Activated B cell treated with CpG ODN at 0.5 μM for 24 hours (primary cell): ENCODE data around the gene HNRNPUL2. TPM values are rescaled to one million over a fixed set of nuclear protein-coding genes. Genes with fewer than 3 reads are reported as not detected.

Source experiments
- ATAC-seq: fragments of 200-7000 bp; cut with Tn5 transposase; one replicate; pipeline ENCODE4 v1.10.0; 2021; ENCODE audit warnings: low read depth, mild to moderate bottlenecking, moderate library complexity
- CTCF ChIA-PET: fragments of 350-600 bp; sonication (Branson Sonifier 250); formaldehyde crosslinking; loops from one replicate; lab custom pipeline; 2021; ENCODE audit warnings: antibody characterized with exemption; lab: Charles Lee
- POLR2A ChIA-PET: fragments of 350-600 bp; sonication (Branson Sonifier 250); formaldehyde crosslinking; loops from one replicate; lab custom pipeline; 2021; ENCODE audit warnings: antibody characterized with exemption; lab: Charles Lee
- DNase-seq: peaks from one replicate; pipeline ENCODE4 v3.0.0; 2022
- H3K27ac Mint-ChIP-seq: one replicate; pipeline ENCODE4 v1.8.0; 2020; ENCODE audit warnings: mixed read lengths
- H3K27me3 Mint-ChIP-seq: one replicate; pipeline ENCODE4 v1.8.0; 2021; ENCODE audit warnings: mixed read lengths
- H3K36me3 Mint-ChIP-seq: one replicate; pipeline ENCODE4 v1.8.0; 2021; ENCODE audit warnings: low read depth, mixed read lengths
- H3K4me1 Mint-ChIP-seq: one replicate; pipeline ENCODE4 v1.8.0; 2021; ENCODE audit warnings: mixed read lengths
- H3K4me3 Mint-ChIP-seq: one replicate; pipeline ENCODE4 v1.8.0; 2020; ENCODE audit warnings: mild to moderate bottlenecking, mixed read lengths
- H3K9me3 Mint-ChIP-seq: one replicate; pipeline ENCODE4 v1.8.0; 2020; ENCODE audit warnings: mixed read lengths
- intact Hi-C: fragments of 100-400 bp; cut with micrococcal nuclease; formaldehyde crosslinking; loops from one replicate; pipeline ENCODE4 v1.15.1; 2024
- total RNA-seq: library from RNA; stranded (reverse); gene quantifications from 2 replicates; pipeline ENCODE4 v1.2.3, GENCODE V29; 2022
- TF ChIP-seq, protein P1 (sequence below): fragments of 200-600 bp; IDR thresholded peaks from one replicate; pipeline ENCODE4 v1.8.0; 2022; ENCODE audit warnings: antibody characterized with exemption, mild to moderate bottlenecking

Gene HNRNPUL2
- total RNA-seq, 1 donor from 2014 or later = 63.9 TPM

GRCh38 chr11:62715150-62716130, 11.8 kb downstream of the HNRNPUL2 start:
- no peak for DNase-seq
- ChIA-PET CTCF (no interaction called here), POLR2A (interaction anchor here (0.5 to 1.7 kb wide), 6 partner anchors 11 to 44 kb away, joined by 3 to 12 read pairs (median 4); partner anchors contain the start of genes HNRNPUL2, TTC9C and ZBTB3)
- intact Hi-C loops = no loop called here
- peaks cover 92% of the 10 kb centered on the region for H3K36me3 Mint-ChIP-seq
- H3K27ac Mint-ChIP-seq = no peak overlapping the region
- H3K4me1 Mint-ChIP-seq = peaks cover 17% of the 10 kb centered on the region
- no peak overlapping the region for H3K4me3 Mint-ChIP-seq
- TF ChIP-seq, protein P1, sequence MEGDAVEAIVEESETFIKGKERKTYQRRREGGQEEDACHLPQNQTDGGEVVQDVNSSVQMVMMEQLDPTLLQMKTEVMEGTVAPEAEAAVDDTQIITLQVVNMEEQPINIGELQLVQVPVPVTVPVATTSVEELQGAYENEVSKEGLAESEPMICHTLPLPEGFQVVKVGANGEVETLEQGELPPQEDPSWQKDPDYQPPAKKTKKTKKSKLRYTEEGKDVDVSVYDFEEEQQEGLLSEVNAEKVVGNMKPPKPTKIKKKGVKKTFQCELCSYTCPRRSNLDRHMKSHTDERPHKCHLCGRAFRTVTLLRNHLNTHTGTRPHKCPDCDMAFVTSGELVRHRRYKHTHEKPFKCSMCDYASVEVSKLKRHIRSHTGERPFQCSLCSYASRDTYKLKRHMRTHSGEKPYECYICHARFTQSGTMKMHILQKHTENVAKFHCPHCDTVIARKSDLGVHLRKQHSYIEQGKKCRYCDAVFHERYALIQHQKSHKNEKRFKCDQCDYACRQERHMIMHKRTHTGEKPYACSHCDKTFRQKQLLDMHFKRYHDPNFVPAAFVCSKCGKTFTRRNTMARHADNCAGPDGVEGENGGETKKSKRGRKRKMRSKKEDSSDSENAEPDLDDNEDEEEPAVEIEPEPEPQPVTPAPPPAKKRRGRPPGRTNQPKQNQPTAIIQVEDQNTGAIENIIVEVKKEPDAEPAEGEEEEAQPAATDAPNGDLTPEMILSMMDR = no peak
- no peaks in the 10 kb centered on the region for H3K27me3 Mint-ChIP-seq
- no peak for ATAC-seq
- no peaks in the 10 kb centered on the region for H3K9me3 Mint-ChIP-seq

- no peak overlapping the region for H3K4me3 Mint-ChIP-seq
- DNase-seq (no peak), ATAC-seq (no peak)
- H3K36me3 Mint-ChIP-seq = peaks cover 82% of the 10 kb centered on the region
- peak overlapping the region; percentile 36 for H3K27ac Mint-ChIP-seq
- no peaks in the 10 kb centered on the region for H3K9me3 Mint-ChIP-seq
- no peaks in the 10 kb centered on the region for H3K27me3 Mint-ChIP-seq
- TF ChIP-seq, protein P1 = no peak
- intact Hi-C loops = no loop called here
- CTCF ChIA-PET = no interaction called here
- POLR2A ChIA-PET = interaction anchor here (0.5 to 1.4 kb wide), 4 partner anchors 14 to 168 kb away, joined by 3 to 9 read pairs (median 4); partner anchors contain the start of gene HNRNPUL2
- peaks cover 33% of the 10 kb centered on the region for H3K4me1 Mint-ChIP-seq
Measured at GRCh38 chr11:62713343-62713742, 13.9 kb downstream of the HNRNPUL2 start.

DNA sequence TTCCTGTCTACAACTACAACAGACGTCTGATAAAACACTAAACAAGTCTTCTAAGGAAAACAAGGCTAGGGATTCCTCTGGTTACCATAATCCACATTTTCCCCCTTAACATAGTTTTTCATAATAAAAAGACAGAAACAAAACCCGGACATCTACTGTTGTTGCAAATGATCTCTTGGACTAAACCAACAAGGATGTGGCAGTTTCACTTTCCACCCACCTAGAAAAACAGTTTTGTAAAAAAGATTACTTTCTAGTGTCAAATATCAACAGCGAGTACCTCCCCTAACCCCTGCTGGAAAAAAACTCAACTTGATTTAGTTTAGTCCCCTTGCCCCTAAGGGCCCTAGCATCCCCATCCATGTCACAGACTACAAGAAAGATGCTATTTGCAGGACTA, 14.4 kb downstream of the HNRNPUL2 start:
- ChIA-PET CTCF (no interaction called here), POLR2A (interaction anchor here (1.0 to 1.4 kb wide), 4 partner anchors 14 to 127 kb away, joined by 3 to 5 read pairs (median 4); partner anchors contain the start of genes HNRNPUL2 and ZBTB3)
- TF ChIP-seq, protein P1 = no peak
- Mint-ChIP-seq H3K27ac (peak overlapping the region; percentile 16), H3K4me1 (peaks cover 38% of the 10 kb centered on the region), H3K4me3 (no peak overlapping the region), H3K9me3 (no peaks in the 10 kb centered on the region), H3K36me3 (peaks cover 77% of the 10 kb centered on the region), H3K27me3 (no peaks in the 10 kb centered on the region)
- DNase-seq (no peak), ATAC-seq (no peak)
- intact Hi-C loops = no loop called here

- ATAC-seq = no peak
- Mint-ChIP-seq H3K9me3 (no peaks in the 10 kb centered on the region), H3K36me3 (peaks cover 72% of the 10 kb centered on the region), H3K4me3 (no peak overlapping the region), H3K27ac (peak overlapping the region; percentile 32), H3K4me1 (peaks cover 43% of the 10 kb centered on the region), H3K27me3 (no peaks in the 10 kb centered on the region)
- TF ChIP-seq, protein P1 = no peak
- intact Hi-C loops = no loop called here
- no peak for DNase-seq
- ChIA-PET POLR2A (interaction anchor here (0.8 to 8.0 kb wide), 7 partner anchors 15 to 128 kb away, joined by 3 to 188 read pairs (median 4); partner anchors contain the start of genes C11orf98, CSKMT, HNRNPUL2 and LBHD1), CTCF (no interaction called here)
Measured at GRCh38 chr11:62712276-62712812, 14.9 kb downstream of the HNRNPUL2 start.
